ENCODE results near the gene AUTS2. TPM values are rescaled to one million over a fixed set of nuclear protein-coding genes. Genes with fewer than 3 reads are reported as not detected.
A peak's percentile ranks its signal among the peaks of the same experiment; 100 is the strongest.

The AUTS2 gene
- total and polyA plus RNA-seq, 4 donors = 4.9 to 24.4 (median 7.0) TPM

- 92% methylated on average over 7 of the region's 7 CpGs for WGBS
- no peak for DNase-seq (ENCODE audit: low spot score)
- no peak overlapping the region for H3K9ac ChIP-seq (ENCODE audit: low read depth in 1 of 2, low read length in 2 of 2)
Observed at GRCh38 chr7:69871213-69871885, 273.1 kb downstream of the AUTS2 start.

GRCh38 chr7:69871886-69872569 is 273.8 kb downstream of the AUTS2 start:
- TF ChIP-seq HNF4A (conservative IDR thresholded peaks at IDR 0.05) = peak; percentile 7 to 17
- no peak for TF ChIP-seq ATF3 (IDR thresholded peaks at IDR 0.05)
- TF ChIP-seq JUND (IDR thresholded peaks at IDR 0.05) = no peak
- peak; percentile 29 to 33 for TF ChIP-seq RXRA (IDR thresholded peaks at IDR 0.05)
- TF ChIP-seq NR2F2 (IDR thresholded peaks at IDR 0.05) = peak; percentile 83
- TF ChIP-seq YY1 (IDR thresholded peaks at IDR 0.05) = no peak
- no peak for TF ChIP-seq HNF4G (IDR thresholded peaks at IDR 0.05)
- peak; percentile 62 for DNase-seq (ENCODE audit: low spot score)
- Histone ChIP-seq H3K36me3 (ENCODE audit: control insufficient read depth in 4 of 4, insufficient read depth in 3 of 4, low read depth in 1 of 4, low read length in 3 of 4) (no peaks in the 10 kb centered on the region), H3K9ac (ENCODE audit: low read depth in 1 of 2, low read length in 2 of 2) (no peak overlapping the region), H3K27me3 (ENCODE audit: control insufficient read depth in 4 of 4, insufficient read depth in 4 of 4, low read length in 3 of 4) (no peaks in the 10 kb centered on the region), H3K4me1 (ENCODE audit: control insufficient read depth in 4 of 4, insufficient read depth in 4 of 4, low read length in 3 of 4) (peaks cover 0 to 6% (median 2%) of the 10 kb centered on the region in 4 donors), H3K4me3 (ENCODE audit: low read depth in 1 of 3, low read length in 3 of 3) (no peak overlapping the region), H3K9me3 (ENCODE audit: control insufficient read depth in 4 of 4, low read length in 3 of 4) (no peaks in the 10 kb centered on the region), H3K27ac (ENCODE audit: low read depth in 1 of 2, low read length in 2 of 2) (no peak overlapping the region)
- 37% methylated on average over 9 of the region's 9 CpGs for WGBS

More at GRCh38 chr7:69871213-69871885, 273.1 kb downstream of the AUTS2 start:
- Histone ChIP-seq H3K4me3 (ENCODE audit: low read depth in 1 of 3, low read length in 3 of 3) (no peak overlapping the region), H3K4me1 (ENCODE audit: control insufficient read depth in 4 of 4, insufficient read depth in 4 of 4, low read length in 3 of 4) (peaks cover 0 to 6% (median 2%) of the 10 kb centered on the region in 4 donors), H3K36me3 (ENCODE audit: control insufficient read depth in 4 of 4, insufficient read depth in 3 of 4, low read depth in 1 of 4, low read length in 3 of 4) (no peaks in the 10 kb centered on the region), H3K27me3 (ENCODE audit: control insufficient read depth in 4 of 4, insufficient read depth in 4 of 4, low read length in 3 of 4) (no peaks in the 10 kb centered on the region), H3K9me3 (ENCODE audit: control insufficient read depth in 4 of 4, low read length in 3 of 4) (no peaks in the 10 kb centered on the region), H3K27ac (ENCODE audit: low read depth in 1 of 2, low read length in 2 of 2) (no peak overlapping the region)
- TF ChIP-seq TAF1 (conservative IDR thresholded peaks at IDR 0.05) (no peak), CTCF (IDR thresholded peaks at IDR 0.05; ENCODE audit: low read depth, low read length, missing input control) (no peak), SP1 (IDR thresholded peaks at IDR 0.05) (no peak), FOXA1 (IDR thresholded peaks at IDR 0.05) (no peak), FOXA2 (IDR thresholded peaks at IDR 0.05) (no peak), RAD21 (IDR thresholded peaks at IDR 0.05) (no peak), JUND (IDR thresholded peaks at IDR 0.05) (no peak), RXRA (IDR thresholded peaks at IDR 0.05) (no peak), ATF3 (IDR thresholded peaks at IDR 0.05) (no peak), GABPA (IDR thresholded peaks at IDR 0.05 in 1 of 2, conservative IDR thresholded peaks at IDR 0.05 in 1 of 2) (no peak)
- TF ChIP-seq, protein P1, sequence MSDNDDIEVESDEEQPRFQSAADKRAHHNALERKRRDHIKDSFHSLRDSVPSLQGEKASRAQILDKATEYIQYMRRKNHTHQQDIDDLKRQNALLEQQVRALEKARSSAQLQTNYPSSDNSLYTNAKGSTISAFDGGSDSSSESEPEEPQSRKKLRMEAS (IDR thresholded peaks at IDR 0.05) = no peak
- TF ChIP-seq, protein P2, sequence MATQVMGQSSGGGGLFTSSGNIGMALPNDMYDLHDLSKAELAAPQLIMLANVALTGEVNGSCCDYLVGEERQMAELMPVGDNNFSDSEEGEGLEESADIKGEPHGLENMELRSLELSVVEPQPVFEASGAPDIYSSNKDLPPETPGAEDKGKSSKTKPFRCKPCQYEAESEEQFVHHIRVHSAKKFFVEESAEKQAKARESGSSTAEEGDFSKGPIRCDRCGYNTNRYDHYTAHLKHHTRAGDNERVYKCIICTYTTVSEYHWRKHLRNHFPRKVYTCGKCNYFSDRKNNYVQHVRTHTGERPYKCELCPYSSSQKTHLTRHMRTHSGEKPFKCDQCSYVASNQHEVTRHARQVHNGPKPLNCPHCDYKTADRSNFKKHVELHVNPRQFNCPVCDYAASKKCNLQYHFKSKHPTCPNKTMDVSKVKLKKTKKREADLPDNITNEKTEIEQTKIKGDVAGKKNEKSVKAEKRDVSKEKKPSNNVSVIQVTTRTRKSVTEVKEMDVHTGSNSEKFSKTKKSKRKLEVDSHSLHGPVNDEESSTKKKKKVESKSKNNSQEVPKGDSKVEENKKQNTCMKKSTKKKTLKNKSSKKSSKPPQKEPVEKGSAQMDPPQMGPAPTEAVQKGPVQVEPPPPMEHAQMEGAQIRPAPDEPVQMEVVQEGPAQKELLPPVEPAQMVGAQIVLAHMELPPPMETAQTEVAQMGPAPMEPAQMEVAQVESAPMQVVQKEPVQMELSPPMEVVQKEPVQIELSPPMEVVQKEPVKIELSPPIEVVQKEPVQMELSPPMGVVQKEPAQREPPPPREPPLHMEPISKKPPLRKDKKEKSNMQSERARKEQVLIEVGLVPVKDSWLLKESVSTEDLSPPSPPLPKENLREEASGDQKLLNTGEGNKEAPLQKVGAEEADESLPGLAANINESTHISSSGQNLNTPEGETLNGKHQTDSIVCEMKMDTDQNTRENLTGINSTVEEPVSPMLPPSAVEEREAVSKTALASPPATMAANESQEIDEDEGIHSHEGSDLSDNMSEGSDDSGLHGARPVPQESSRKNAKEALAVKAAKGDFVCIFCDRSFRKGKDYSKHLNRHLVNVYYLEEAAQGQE (IDR thresholded peaks at IDR 0.05) = no peak
